ENCODE data around the gene TUBB2B.
"Not testable (repeated sequence)": the region's sequence is repeated elsewhere in the genome, so short reads cannot be mapped to it uniquely, and the experiment has no call there.

The TUBB2B gene

GRCh38 chr6:3209114-3210023 is 18.1 kb downstream of the TUBB2B start:
- peak; percentile 73 for DNase-seq

GRCh38 chr6:3208775-3209113 is 18.7 kb downstream of the TUBB2B start:
- no peak for DNase-seq

- no peak for DNase-seq
Observed at GRCh38 chr6:3208098-3208774, 19.2 kb downstream of the TUBB2B start.

GRCh38 chr6:3206339-3207015 is 21.0 kb downstream of the TUBB2B start:
- no peak for DNase-seq

GRCh38 chr6:3205913-3206312 is 21.5 kb downstream of the TUBB2B start:
- no peak for DNase-seq

GRCh38 chr6:3204921-3205320 is 22.5 kb downstream of the TUBB2B start:
- no peak for DNase-seq

- DNase-seq, result no peak
Observed at GRCh38 chr6:3202999-3203696, 24.3 kb downstream of the TUBB2B start.

GRCh38 chr6:3201388-3201787 is 26.1 kb downstream of the TUBB2B start:
- no peak for DNase-seq

GRCh38 chr6:3200682-3201081 is 26.8 kb downstream of the TUBB2B start:
- DNase-seq, result no peak

GRCh38 chr6:3199382-3199781 is 28.1 kb downstream of the TUBB2B start:
- no peak for DNase-seq

GRCh38 chr6:3197734-3198133 is 29.7 kb downstream of the TUBB2B start:
- DNase-seq, result not testable (repeated sequence)

GRCh38 chr6:3196770-3197169 is 30.7 kb downstream of the TUBB2B start:
- DNase-seq, result no peak

- peak; percentile 23 for DNase-seq
Observed at GRCh38 chr6:3195695-3196497, 31.6 kb downstream of the TUBB2B start.

- DNase-seq, result no peak
Observed at GRCh38 chr6:3195420-3195694, 32.1 kb downstream of the TUBB2B start.

- no peak for DNase-seq
Observed at GRCh38 chr6:3194535-3195419, 32.7 kb downstream of the TUBB2B start.

- no peak for DNase-seq
Observed at GRCh38 chr6:3193102-3193849, 34.2 kb downstream of the TUBB2B start.

GRCh38 chr6:3190779-3191178 is 36.7 kb downstream of the TUBB2B start:
- no peak for DNase-seq

GRCh38 chr6:3190056-3190455 is 37.4 kb downstream of the TUBB2B start:
- no peak for DNase-seq

- DNase-seq, result not testable (repeated sequence)
Observed at GRCh38 chr6:3189192-3189591, 38.3 kb downstream of the TUBB2B start.

GRCh38 chr6:3188262-3188661 is 39.2 kb downstream of the TUBB2B start:
- no peak for DNase-seq

- DNase-seq, result no peak
Observed at GRCh38 chr6:3186974-3187382, 40.5 kb downstream of the TUBB2B start.

All from NCI-H2171 (cell line).